H9 (cell line): Measurements from ENCODE around the gene LMLN. TPM values are rescaled to one million over a fixed set of nuclear protein-coding genes. Genes with fewer than 3 reads are reported as not detected.

Experiments used
- DNase-seq: peaks from one replicate; pipeline ENCODE4 v3.0.0-alpha.2; 2017
- H2AFZ ChIP-seq: one replicate; pipeline ENCODE4 v1.6.1; 2013; ENCODE audit warnings: mild to moderate bottlenecking, low read length, control low read depth, moderate library complexity
- H2AK5ac ChIP-seq: 2 replicates; pipeline ENCODE4 v1.6.1; 2013; ENCODE audit warnings: low read length, control low read depth, mixed read lengths; ENCODE audit not compliant: insufficient read length
- H2BK120ac ChIP-seq: one replicate; pipeline ENCODE4 v1.6.1; 2013; ENCODE audit warnings: low read depth, mild to moderate bottlenecking, low read length, control low read depth, inconsistent platforms; ENCODE audit not compliant: poor library complexity, severe bottlenecking
- H2BK12ac ChIP-seq: 2 replicates; pipeline ENCODE4 v1.6.1; 2013; ENCODE audit warnings: low read length, control low read depth, mixed read lengths, low read depth; ENCODE audit not compliant: insufficient read length
- H2BK15ac ChIP-seq: 2 replicates; pipeline ENCODE4 v1.6.1; 2013; ENCODE audit warnings: low read depth, low read length, control low read depth
- H2BK20ac ChIP-seq: one replicate; pipeline ENCODE4 v1.6.1; 2013; ENCODE audit warnings: low read depth, mild to moderate bottlenecking, low read length, control low read depth, inconsistent platforms; ENCODE audit not compliant: poor library complexity, severe bottlenecking
- H2BK5ac ChIP-seq: 2 replicates; pipeline ENCODE4 v1.6.1; 2013; ENCODE audit warnings: low read length, control low read depth, mixed read lengths; ENCODE audit not compliant: insufficient read length
- H3K14ac ChIP-seq: 2 replicates; pipeline ENCODE4 v1.6.1; 2013; ENCODE audit warnings: low read length, control low read depth; ENCODE audit not compliant: insufficient read depth
- H3K18ac ChIP-seq: 2 replicates; pipeline ENCODE4 v1.6.1; 2013; ENCODE audit warnings: low read depth, mild to moderate bottlenecking, mixed read lengths, low read length, control low read depth; ENCODE audit not compliant: insufficient read length
- H3K23ac ChIP-seq: 2 replicates; pipeline ENCODE4 v1.6.1; 2013; ENCODE audit warnings: low read length, control low read depth, mixed read lengths, low read depth; ENCODE audit not compliant: insufficient read length
- H3K23me2 ChIP-seq: 2 replicates; pipeline ENCODE4 v1.6.1; 2013; ENCODE audit warnings: low read depth, mild to moderate bottlenecking, mixed read lengths, low read length, control low read depth; ENCODE audit not compliant: insufficient read length, poor library complexity, severe bottlenecking
- H3K27ac ChIP-seq: 2 replicates; pipeline ENCODE4 v1.5.1; 2013; ENCODE audit warnings: low read length, control low read depth, mixed read lengths, low read depth; ENCODE audit not compliant: insufficient read length
- H3K27me3 ChIP-seq: 2 replicates; pipeline ENCODE4 v1.6.1; 2013; ENCODE audit warnings: low read length, control low read depth, inconsistent platforms; ENCODE audit not compliant: insufficient read depth
- H3K4ac ChIP-seq: 2 replicates; pipeline ENCODE4 v1.6.1; 2013; ENCODE audit warnings: low read depth, mild to moderate bottlenecking, control low read depth, inconsistent platforms, low read length, moderate library complexity
- H3K4me1 ChIP-seq: 2 replicates; pipeline ENCODE4 v1.6.1; 2013; ENCODE audit warnings: low read length, control low read depth, inconsistent platforms; ENCODE audit not compliant: insufficient read depth
- H3K4me2 ChIP-seq: 2 replicates; pipeline ENCODE4 v1.6.1; 2013; ENCODE audit warnings: low read length, control low read depth, mixed read lengths; ENCODE audit not compliant: insufficient read length, insufficient read depth
- H3K56ac ChIP-seq: 2 replicates; pipeline ENCODE4 v1.6.1; 2013; ENCODE audit warnings: low read depth, mild to moderate bottlenecking, mixed read lengths, low read length, control low read depth; ENCODE audit not compliant: insufficient read length
- H3K79me1 ChIP-seq: 2 replicates; pipeline ENCODE4 v1.6.1; 2013; ENCODE audit warnings: low read depth, mild to moderate bottlenecking, moderate library complexity, low read length, control low read depth, inconsistent platforms; ENCODE audit not compliant: insufficient read depth, poor library complexity, severe bottlenecking
- H3K79me2 ChIP-seq: 2 replicates; pipeline ENCODE4 v1.6.1; 2013; ENCODE audit warnings: low read length, control low read depth, inconsistent platforms; ENCODE audit not compliant: insufficient read depth
- H3K9ac ChIP-seq: 2 replicates; pipeline ENCODE4 v1.6.1; 2013; ENCODE audit warnings: low read length, control low read depth, mixed read lengths; ENCODE audit not compliant: insufficient read length; ENCODE audit errors: extremely low read depth
- H3K9me3 ChIP-seq: one replicate; pipeline ENCODE4 v1.6.1; 2013; ENCODE audit warnings: low read depth, low read length, inconsistent platforms; ENCODE audit not compliant: control insufficient read depth
- H3T11ph ChIP-seq: one replicate; pipeline ENCODE4 v1.6.1; 2013; ENCODE audit warnings: mild to moderate bottlenecking, low read length, control low read depth, inconsistent platforms
- H4K20me1 ChIP-seq: one replicate; pipeline ENCODE4 v1.6.1; 2013; ENCODE audit not compliant: control insufficient read depth, insufficient read length, insufficient read depth
- H4K5ac ChIP-seq: 2 replicates; pipeline ENCODE4 v1.6.1; 2013; ENCODE audit warnings: low read depth, mild to moderate bottlenecking, mixed read lengths, low read length, control low read depth; ENCODE audit not compliant: insufficient read length
- H4K8ac ChIP-seq: replicated peaks from 2 replicates; pipeline ENCODE4 v1.6.1; 2013; ENCODE audit warnings: low read length, control low read depth, mixed read lengths, low read depth; ENCODE audit not compliant: insufficient read length
- H4K91ac ChIP-seq: 2 replicates; pipeline ENCODE4 v1.6.1; 2013; ENCODE audit warnings: low read depth, mild to moderate bottlenecking, moderate library complexity, mixed read lengths, low read length, control low read depth; ENCODE audit not compliant: insufficient read length
- H3K27ac Mint-ChIP-seq, 3 experiments: 2 replicates in 2 of 3; 3 replicates in 1 of 3; pipeline ENCODE4 v1.8.0; 2020 to 2021; ENCODE audit warnings: mixed read lengths in 3 of 3, mild to moderate bottlenecking in 1 of 3, moderate library complexity in 1 of 3
- H3K27me3 Mint-ChIP-seq: 2 replicates; pipeline ENCODE4 v1.8.0; 2021; ENCODE audit warnings: low read depth, mild to moderate bottlenecking, moderate library complexity, mixed read lengths
- H3K36me3 Mint-ChIP-seq, 3 experiments: 2 replicates in 2 of 3; 3 replicates in 1 of 3; pipeline ENCODE4 v1.8.0; 2020 to 2021; ENCODE audit warnings: low read depth in 3 of 3, mixed read lengths in 3 of 3; ENCODE audit not compliant: insufficient read depth in 1 of 3
- H3K4me1 Mint-ChIP-seq, 2 experiments: 2 replicates each; pipeline ENCODE4 v1.8.0; 2020; ENCODE audit warnings: mixed read lengths in 2 of 2
- H3K4me3 Mint-ChIP-seq, 2 experiments: 2 replicates in 1 of 2; 3 replicates in 1 of 2; pipeline ENCODE4 v1.8.0; 2020 to 2021; ENCODE audit warnings: mild to moderate bottlenecking in 2 of 2, mixed read lengths in 2 of 2, moderate library complexity in 1 of 2
- H3K9me3 Mint-ChIP-seq, 2 experiments: 2 replicates in 1 of 2; 3 replicates in 1 of 2; pipeline ENCODE4 v1.8.0; 2020; ENCODE audit warnings: mild to moderate bottlenecking in 2 of 2, mixed read lengths in 2 of 2, moderate library complexity in 1 of 2
- CTCF ChIP-seq: fragments of 200-600 bp; sonication (generic); conservative IDR thresholded peaks from 3 replicates; pipeline ENCODE4 v1.8.0; 2021; ENCODE audit warnings: antibody characterized with exemption, mild to moderate bottlenecking
- WGBS: extraction: QIAGEN DNeasy Blood & Tissue Kit; methylation state at CpG from one replicate; pipeline ENCODE4 v1.1.7; 2013; ENCODE audit warnings: missing lambda C conversion rate, low lambda C conversion rate, mixed read lengths; ENCODE audit not compliant: insufficient read length; ENCODE audit errors: extremely low coverage; 5-methylcytosine and 5-hydroxymethylcytosine counted together
- total RNA-seq: library from RNA; stranded (reverse); gene quantifications from 2 replicates; pipeline ENCODE4 v1.2.1, GENCODE V29; 2021

LMLN gene
- total RNA-seq, 1 experiment from 2014 or later = 3.8 TPM

GRCh38 chr3:197955892-197956477, 4.0 kb upstream of the LMLN start:
- H2BK12ac ChIP-seq = no peak overlapping the region
- H3K27ac ChIP-seq = no peak overlapping the region
- no peak for DNase-seq
- H2BK20ac ChIP-seq = no peak overlapping the region
- no peak overlapping the region for H2AK5ac ChIP-seq
- H3K4me2 ChIP-seq = no peak overlapping the region
- H3K27me3 ChIP-seq = no peaks in the 10 kb centered on the region
- no peak overlapping the region for H3K14ac ChIP-seq
- H3K27ac Mint-ChIP-seq = peak overlapping the region in 1 of 3 experiments; percentile 65; a peak in 2 of 7 replicates
- no peak overlapping the region for H2BK15ac ChIP-seq
- no peak overlapping the region for H2BK5ac ChIP-seq
- H3K4me3 Mint-ChIP-seq = no peak overlapping the region
- H2AFZ ChIP-seq = no peak overlapping the region
- no peak overlapping the region for H3K56ac ChIP-seq
- no peak overlapping the region for H4K8ac ChIP-seq
- H3K23ac ChIP-seq = no peak overlapping the region
- peaks cover 37 to 41% of the 10 kb centered on the region in 2 experiments for H3K4me1 Mint-ChIP-seq
- peaks cover 36 to 59% (median 56%) of the 10 kb centered on the region in 3 experiments for H3K36me3 Mint-ChIP-seq
- H3K9me3 Mint-ChIP-seq = no peaks in the 10 kb centered on the region
- no peak overlapping the region for H4K91ac ChIP-seq
- H3K79me1 ChIP-seq = peaks cover 7% of the 10 kb centered on the region
- H3K23me2 ChIP-seq = peaks cover 10% of the 10 kb centered on the region
- H3K4ac ChIP-seq = no peak overlapping the region
- no peak overlapping the region for H4K5ac ChIP-seq
- no peak overlapping the region for H2BK120ac ChIP-seq
- peaks cover 2% of the 10 kb centered on the region; the same call in 1 of the 2 replicates for H3K79me2 ChIP-seq
- no peaks in the 10 kb centered on the region for H3K9me3 ChIP-seq
- H4K20me1 ChIP-seq = no peaks in the 10 kb centered on the region
- H3K4me1 ChIP-seq = peaks cover 2% of the 10 kb centered on the region; the same call in 1 of the 2 replicates
- no peak overlapping the region for H3K9ac ChIP-seq
- H3K18ac ChIP-seq = no peak overlapping the region
- no CpG with 5 or more reads among the region's 4 CpGs for WGBS
- TF ChIP-seq CTCF = no peak
- peaks cover 4% of the 10 kb centered on the region for H3K27me3 Mint-ChIP-seq
- no peak overlapping the region for H3T11ph ChIP-seq
